Daoy (cell line): Measurements from ENCODE around the gene CACNA1A. TPM values are rescaled to one million over a fixed set of nuclear protein-coding genes. Genes with fewer than 3 reads are reported as not detected.

ENCODE experiments used
- DNase-seq: peaks from one replicate; pipeline ENCODE4 v3.0.0-alpha.2; 2015; ENCODE audit warnings: low read depth
- total RNA-seq: library from RNA; depleted of rRNA; stranded (reverse); fragments of >200 nt; shearing (Covaris generic); gene quantifications from 2 replicates; pipeline ENCODE4 v1.2.3, GENCODE V29; 2014

CACNA1A gene
- total RNA-seq, 1 experiment from 2014 or later: 5.0 TPM

DNA sequence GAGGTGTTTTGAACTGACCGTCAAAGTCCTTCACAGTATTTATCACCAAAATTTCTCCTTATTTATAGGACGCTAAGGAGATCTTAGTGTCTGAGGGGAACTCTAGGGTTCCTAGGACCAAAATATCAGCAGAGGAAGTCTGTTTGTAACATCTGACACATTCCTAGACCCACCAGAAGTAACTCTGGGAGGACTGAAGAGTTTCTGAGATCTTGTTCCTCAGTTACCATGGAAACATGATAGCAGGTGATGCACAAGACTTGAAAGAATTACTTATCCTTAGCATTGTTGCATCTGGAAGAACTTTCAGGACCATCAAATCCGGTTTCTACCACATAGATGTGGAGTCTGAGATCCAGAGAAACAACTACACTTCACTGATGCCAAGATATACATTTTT lies 191.5 kb downstream of the CACNA1A start:
- DNase-seq: no peak

DNA sequence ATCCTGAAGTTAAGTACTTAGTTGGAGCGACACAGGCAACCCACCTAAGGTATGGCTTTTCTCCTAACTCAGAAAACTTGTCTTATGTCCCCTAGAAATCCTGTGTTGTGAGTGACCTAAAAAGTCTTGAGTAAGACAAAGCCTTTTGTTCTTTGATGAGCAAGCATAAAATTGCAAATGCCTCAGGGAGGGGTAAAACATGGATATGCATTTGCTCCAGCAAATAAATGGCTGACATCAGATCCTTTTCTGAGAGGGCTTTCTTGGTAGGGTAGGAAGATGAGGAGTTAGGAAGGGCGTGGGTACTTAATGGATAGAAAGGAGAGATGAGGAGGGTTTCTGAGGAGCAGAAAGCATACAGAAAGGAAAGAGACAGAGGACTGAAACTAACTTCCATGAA lies 192.4 kb downstream of the CACNA1A start:
- DNase-seq: no peak

DNA sequence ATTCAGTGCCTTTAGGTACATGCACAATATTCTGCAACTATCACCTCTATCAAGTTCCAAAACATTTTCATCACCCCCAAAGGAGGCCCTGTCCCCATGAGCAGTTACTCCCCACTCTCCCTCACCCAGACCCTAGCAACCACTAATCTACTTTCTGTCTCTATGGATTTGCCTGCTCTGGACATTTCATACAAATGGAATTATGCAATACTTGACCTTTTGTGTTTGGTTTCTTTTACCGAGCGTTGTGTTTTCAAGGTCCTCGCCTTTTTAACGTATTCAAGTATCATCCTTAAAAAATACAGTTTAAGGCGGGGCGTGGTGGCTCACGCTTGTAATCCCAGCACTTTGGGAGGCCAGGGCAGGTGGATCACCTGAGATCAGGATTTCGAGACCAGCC lies 196.4 kb downstream of the CACNA1A start:
- no peak for DNase-seq

DNA sequence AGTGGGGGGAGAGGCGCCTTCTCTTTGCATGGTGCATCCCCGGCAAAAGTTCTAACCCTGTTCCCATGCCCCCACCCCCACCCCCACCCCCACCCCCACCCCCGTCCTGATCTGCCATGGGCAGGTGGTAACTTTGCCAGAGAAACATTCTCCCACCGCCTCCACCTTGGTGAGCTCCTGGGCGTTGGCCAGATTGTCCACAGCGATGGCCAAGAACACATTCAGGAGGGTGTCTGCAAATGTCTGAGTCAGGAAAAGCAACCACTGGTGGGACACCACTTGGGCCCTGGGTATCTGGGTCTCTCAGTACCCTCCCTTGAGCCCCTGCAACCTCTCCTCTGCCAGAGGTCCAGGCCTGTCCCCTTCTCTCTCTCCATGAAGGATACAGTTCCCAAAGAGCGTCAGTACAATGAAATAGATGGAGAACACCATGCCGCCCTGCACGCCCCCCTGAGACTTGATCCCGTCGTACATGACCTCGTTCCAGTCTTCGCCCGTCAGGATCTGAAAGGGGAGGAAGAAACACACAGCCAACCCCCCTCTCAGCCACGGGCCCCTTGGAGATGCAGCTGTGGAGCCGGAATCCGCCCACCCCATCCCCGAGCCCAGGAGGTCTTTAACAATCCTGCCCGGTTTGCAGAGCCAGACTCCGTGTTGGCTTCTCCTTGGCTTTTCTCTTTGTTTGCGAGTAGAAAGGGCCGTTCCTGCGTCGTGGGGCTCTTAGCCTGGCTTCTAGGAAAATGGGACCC lies 202.7 kb downstream of the CACNA1A start:
- DNase-seq: no peak

DNA sequence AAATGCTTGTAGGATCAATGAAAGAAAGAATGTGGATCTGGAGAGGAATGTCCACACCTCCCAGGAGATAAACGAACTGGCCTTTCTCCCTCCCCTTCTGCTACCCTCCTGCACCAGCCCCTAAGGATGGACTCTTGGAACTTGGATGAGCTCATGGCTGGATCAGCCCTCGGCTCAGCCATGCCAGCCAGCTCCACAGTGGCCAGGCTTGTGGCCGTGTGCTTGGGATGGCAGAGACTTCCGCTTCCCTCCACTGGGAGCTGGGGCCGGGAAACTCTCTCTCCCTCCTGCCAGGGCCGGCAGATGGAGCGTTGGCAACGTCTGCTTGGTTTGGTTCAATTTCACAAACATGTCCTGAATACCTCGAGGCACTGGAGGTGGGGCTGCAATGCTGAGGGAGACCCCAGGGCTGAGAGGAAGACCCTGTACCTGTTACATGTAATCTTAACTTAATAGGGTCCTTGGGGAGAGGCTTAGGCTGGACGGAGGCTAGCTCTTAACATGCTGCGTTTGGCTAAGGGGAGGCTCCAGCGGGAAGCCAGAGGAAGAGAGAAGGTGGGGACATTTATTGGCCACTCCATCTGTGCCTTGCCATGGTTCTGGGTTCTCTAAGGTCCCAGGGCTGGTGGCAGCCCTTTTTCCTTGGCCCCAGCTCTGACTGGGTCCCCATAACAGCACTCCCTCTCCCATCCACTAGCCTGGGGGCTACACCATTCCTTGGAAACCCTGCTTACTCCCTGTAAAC lies 203.6 kb downstream of the CACNA1A start:
- peak; percentile 28 for DNase-seq

DNA sequence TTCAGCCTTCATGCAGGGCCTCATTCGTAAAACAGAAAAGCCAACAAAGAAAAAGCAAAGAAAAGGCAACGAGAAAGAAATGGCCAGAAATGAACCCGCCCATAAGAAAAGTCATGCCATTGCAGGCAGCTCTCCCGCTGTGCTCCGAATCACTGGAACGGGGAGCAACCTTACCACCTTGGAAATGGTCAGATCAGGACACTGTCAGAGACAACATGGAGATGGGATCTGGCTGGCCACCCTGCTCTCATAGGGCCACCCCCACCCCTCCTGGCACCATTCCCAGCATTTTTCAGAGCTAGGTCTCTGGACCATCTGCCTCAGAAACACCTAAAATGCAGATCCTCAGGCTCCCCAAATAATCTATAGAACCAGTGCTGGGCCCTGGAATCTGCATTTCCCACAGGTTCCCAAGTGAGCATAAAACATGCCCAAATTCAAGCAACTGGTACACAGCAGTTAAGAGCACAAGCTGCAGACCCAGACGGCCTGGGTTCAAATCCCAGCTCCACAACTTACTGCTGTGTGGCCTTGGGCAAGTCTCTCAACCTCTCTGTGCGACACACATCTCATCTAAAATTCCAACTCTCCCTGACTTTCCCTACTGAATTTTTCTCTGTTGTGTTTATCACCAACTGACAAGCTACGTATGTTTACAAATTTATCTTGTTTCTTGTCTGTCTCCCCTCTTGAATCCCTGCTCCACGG lies 204.5 kb downstream of the CACNA1A start:
- DNase-seq: no peak

DNA sequence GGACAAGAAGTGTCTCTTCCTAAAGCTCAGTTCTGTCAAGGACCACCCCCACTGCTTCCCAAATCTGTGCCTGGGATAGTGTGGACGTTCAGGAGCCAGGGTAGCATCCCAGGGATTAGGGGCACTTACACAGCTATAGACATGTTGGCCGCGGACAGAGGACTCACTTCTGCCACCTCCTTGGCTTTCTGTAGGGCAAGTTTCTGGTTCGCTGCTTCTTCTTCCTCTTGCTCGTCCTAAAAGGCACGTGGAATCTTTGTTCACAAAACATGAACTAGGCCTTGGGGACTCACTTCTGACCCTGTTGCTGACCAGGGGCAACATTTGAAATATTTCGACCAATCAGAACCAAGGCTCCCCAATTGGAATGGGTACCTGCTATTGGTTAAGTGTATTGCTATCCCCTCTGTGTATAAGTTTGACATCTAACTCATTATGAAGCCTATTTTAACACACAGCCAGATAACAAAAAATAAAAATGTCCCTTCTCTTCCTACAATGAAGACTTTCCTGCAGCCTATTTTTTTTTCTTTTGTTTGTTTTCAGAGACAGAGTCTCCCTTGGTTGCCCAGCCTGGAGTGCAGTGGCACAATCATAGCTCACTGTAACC lies 205.8 kb downstream of the CACNA1A start:
- no peak for DNase-seq

DNA sequence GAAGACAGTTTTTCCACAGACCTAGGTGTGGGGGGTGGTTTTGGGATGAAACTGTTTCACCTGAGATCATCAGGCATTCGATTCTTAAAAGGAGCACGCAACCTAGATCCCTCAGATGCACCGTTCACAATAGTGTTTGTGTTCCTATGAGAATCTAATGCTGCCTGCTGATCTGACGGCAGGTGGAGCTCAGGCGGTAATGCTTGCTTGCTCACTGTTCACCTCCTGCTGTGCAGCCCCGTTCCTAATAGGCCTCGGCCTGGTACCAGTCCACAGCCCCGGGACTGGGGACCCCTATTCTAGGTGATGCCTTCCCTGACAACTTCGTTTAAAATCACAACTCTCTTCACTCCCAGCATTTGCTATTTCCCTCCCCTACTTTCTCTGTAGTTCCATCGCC lies 206.4 kb downstream of the CACNA1A start:
- no peak for DNase-seq

DNA sequence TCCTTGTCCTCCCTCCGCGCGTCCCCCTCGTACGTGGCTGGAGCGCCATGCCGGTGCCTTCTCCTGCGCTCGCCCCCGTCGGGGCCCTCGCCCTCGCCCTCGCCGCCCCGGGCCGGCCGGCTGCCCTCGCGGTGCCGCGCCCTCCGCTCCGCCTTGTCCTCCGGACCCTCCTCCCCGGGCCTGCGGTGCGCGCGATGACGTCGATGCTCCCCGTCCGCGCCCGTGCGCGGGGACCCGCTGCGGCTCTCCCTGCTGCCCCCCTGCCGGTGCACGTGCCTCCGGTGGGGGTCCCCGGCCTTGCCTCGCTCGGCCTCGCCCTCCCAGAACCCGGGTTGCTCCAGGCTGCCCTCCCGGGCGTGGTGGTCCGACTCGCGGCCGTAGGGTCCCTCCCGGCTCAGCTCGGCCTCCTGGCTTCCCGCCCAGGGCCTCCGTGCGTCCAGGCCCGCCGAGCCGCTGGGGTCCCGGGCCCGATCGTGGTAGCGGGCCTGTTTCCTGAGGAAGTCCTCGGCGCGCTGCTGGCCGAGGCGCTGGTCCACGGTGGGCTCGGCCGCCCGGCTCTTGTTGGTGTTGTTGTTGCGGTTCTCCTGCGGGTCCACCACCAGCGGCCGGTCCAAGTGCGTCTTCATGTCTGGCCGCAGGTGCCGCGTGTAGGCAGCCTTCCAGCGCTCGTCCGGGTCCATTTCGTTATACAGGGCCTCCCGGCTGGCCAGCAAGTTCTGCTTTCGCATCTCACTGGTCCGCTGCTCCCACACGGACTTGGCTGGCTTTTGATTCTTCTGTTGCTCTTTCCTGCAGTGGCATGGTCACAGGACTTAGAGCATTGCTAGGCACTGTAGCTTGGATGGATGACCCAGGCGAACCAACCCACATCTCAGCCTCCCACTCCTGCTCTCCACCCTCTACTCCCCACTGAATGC lies 207.5 kb downstream of the CACNA1A start:
- DNase-seq: no peak

DNA sequence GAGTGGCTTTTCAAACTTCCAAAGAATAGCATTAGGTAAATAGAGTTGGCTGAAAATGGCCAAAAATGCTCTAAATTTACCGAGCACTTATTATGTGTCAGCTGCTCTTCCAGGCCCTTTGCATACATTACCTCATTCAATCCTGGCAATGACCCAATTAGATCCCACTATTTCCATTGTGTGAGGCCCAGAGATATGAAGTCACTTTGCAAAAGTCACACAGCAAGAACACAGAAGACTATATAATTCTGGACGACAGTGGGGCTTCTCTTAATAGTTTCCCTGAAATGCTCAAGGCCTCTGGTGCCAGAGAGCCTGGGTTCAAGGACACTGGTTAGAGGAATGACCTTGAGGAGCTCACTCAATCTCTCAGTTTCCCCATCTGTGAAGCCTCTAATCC lies 209.3 kb downstream of the CACNA1A start:
- DNase-seq: no peak

DNA sequence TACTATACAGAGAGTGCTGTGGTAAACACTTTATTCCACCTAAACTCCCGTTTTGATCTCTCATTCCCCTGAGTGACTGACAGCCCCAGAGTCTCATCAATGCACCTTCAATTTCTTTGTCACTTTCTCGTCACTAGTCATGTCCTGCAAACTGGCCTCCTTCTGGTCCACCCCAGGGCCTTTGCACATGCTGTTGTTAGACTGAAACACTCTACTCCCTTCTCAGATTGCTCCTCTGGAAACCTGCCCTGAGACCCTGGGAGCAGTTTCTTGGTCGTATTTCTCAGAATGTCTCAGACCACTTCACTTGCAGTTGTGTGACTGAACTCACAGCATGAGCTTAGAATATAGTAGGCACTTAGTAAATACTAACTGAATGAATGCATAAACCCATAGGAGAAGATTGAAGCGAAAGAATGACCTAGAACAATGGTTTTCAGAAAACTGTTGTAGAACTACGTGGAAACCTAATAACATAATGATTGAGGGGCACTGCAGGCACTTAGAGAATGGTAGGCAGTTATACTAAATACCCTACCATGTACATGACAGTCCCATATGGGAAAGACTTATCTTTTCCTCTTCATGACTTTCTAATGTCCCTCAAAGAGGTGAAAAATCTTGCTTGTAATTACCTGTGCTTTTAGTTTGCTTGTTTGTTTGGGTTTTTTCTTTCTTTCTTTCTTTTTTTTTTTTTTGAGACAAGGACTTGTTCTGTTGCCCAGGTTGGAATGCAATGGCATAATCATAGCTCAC lies 211.3 kb downstream of the CACNA1A start:
- DNase-seq: no peak

DNA sequence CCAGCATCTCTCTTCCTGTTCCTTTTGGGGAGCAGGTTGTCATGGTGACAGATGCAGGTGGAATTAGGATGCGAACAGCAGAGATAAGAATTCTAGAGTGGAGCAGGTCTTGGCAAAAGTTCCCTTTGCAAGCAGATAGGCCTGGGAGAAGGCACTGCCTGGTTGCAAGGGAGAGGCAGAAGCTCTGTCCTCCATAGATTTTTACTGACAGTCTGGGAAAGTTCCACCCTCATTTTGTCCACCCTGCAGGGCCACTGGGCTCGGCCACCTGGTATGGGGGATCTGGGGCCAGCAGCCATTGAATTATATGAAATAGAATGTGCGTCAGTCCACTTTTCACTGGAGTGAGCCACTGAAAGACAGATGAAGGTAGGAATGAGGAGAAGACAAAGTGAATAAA lies 214.4 kb downstream of the CACNA1A start:
- DNase-seq: no peak

DNA sequence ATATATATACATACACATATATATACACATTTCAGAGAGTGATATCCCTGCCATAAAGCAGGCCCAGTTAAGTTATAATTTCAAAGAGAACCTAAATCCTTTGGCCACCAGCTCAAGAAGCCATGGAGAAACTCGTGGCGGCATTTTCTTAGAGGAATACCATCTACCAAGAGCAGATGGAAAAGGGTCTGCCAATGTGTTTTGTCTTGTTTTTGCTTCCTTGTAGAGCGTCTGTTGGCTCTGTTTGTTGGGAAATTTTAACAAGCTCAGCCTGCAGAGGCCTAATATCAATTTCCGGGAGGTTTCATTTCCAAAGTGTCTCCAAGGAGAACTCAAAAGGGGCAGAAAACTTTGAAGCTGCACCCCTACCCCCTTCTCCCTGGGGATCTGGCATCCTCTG lies 215.5 kb downstream of the CACNA1A start:
- no peak for DNase-seq

DNA sequence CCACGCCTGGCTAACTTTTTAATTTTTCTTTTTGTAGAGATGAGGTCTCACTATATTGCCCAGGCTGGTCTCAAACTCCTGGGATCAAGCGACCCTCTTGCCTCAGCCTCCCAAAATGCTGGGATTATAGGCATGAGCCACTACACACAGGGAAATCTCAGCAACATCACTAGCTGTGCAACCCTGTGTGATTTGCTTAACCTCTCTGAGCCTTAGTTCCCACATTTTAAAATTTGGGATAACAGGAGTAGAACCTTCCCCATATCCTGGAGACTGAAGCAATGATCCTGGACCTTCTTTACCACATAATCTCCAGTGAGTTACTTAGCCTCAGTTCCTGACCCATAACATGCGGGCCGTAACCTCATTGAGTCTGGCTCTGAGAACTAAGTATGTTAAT lies 217.0 kb downstream of the CACNA1A start:
- no peak for DNase-seq

DNA sequence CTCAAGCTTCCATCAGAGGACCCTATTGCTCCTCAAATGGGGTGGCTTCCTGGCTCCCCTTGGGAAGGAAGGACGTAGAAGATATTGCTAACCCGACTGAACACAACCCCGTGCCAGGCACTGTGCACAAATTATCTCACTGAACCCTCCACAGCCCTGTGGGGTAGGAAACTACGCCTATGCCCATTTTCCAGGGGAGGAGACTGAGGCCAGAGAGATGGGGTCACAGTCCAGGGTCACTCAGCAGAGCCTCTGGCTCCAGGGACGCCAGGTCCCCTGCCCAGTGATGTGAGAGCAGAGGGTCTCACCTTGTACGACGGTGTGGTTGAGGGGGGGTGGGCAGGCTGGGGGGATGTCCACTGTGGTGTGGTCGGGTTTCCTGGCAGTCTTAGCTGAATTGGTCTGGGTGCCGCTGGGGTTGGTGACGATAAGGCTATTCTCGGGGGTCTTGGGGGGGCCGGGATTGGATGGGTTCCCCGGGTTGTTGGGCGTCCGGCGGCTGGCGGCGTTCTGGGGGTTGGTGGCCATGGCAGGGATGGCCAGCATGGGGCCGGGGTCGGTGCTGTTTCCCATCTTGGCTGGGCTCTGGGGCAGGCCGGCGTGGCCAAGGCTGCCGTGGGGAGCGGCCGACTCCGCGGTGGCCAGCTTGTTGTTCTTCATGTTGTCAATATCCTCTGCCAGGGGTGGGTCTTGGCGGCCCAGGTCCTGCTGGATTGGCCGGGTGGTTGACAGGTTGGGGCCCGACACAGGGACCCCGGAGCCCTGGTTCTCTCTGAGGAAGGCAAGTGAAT lies 219.9 kb downstream of the CACNA1A start:
- DNase-seq: no peak

DNA sequence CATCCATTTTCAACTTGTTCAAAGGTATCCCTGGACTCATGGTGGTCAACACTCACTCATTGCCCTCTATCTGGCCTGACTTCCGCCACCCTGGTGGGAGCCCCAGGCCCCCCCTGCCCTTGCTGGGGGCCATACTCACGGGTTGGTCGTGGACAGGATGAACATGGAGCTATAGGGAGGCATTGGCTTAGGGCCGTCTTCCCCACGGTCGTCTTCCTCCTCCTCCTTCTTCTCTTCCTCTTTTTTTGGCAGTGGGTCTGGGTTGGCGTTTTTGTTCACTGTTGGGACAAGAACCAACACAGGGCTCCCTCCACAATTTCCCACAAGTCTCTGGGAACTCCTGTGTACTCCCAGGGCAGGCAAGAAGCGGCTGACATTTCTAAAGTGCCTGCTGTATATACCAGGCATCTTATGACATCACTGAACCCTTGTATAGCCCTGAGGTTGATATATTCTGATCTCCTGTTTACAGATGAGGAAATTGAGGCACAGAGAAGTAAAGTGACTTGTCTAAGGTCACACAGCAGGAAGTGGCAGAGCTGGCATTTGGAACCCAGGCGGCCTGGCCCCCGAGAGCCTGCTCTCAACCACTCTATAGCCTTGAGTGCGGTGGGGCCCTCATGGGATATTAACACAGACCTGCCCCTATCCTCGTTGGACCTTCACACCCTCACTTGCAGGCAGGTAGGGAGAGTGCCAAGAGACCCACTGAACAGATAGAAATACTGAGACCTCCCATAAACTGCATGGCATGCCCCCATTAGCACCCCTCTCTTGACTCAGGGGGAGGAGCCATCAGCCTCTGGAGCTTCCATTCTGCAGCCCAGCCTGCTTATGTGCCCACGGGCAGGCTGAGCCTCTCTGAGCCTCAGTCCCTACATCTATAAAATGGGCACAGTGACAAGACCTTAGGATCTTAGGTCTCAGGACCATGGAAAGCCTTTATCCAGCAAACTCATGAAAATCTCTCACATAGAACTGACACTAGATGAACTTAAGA lies 221.1 kb downstream of the CACNA1A start:
- DNase-seq: no peak

DNA sequence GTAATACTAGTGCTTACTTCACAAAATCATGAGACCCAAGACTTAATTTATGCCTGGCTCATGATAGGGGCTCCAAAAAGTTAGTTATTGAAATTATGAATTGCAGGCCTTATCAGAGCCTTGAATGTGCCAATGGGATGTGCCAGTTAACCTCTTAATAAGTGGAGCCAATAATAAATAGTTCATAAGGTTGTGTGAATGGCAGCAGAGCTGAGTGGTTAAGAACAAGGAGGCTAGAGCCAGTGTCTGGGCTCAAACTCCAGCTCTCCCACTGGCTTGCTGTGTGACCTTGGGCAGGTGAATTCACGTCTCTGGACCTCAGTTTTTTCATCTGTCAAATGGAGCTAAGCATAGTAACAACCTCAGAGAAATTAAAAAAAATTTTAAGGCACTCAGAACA lies 222.4 kb downstream of the CACNA1A start:
- no peak for DNase-seq

DNA sequence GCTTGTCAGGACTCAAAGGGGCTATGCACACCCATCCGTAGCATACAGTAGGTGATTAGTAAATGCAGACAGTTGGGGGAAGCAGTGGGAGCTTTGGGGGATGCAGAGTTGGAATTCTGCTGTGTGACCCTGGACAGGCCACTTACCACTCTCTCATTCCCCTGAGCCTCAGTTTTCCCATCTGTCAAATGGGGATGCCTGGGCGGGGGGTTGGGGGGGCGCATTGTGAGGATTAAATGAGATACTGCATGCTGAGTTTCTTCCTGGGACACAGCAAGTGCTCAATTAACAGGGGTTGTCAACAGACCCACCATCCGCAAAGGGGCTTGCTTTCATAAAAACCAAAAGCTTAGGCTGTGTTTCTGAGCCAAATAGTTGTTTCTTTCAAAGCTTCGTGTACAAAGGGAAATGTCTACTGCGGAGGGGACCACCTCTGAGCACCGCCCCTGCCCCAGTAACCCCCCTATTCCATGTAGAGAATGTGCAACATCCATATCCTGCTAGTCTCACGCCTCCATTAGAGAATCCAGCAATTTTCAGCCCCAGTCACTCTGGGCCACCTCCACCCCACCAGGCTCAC lies 223.7 kb downstream of the CACNA1A start:
- no peak for DNase-seq
